Sigmoid colon (tissue), 3 donors: ENCODE data around the gene IL10RA.

Experiments used
- CTCF ChIP-seq, 4 experiments: fragments of 450-650 bp in 3 of 4; fragments of 200-600 bp in 1 of 4; IDR thresholded peaks; one replicate each; pipeline ENCODE4 v1.5.1; 2016 to 2019; ENCODE audit warnings: antibody characterized with exemption in 4 of 4, mild to moderate bottlenecking in 3 of 4, moderate library complexity in 2 of 4
- POLR2A ChIP-seq, 2 donors: fragments of 450-650 bp; IDR thresholded peaks; one replicate each; pipeline ENCODE4 v1.6.1; 2016; ENCODE audit warnings: antibody characterized with exemption in 2 of 2, mild to moderate bottlenecking in 2 of 2, moderate library complexity in 2 of 2

GRCh38 chr11:117989351-117990102 is 3.3 kb downstream of the IL10RA start:
- TF ChIP-seq POLR2A (IDR thresholded peaks at IDR 0.05) (no peak), CTCF (IDR thresholded peaks at IDR 0.05) (no peak)
